ENCODE results near the gene HMGB1.
A peak's percentile ranks its signal among the peaks of the same experiment; 100 is the strongest.

- TF ChIP-seq CTCF (IDR thresholded peaks at IDR 0.05) = no peak
- peak; percentile 79 for TF ChIP-seq POLR2A (IDR thresholded peaks at IDR 0.05)
- TF ChIP-seq POLR2AphosphoS5 (IDR thresholded peaks at IDR 0.05) = peak; percentile 23
Observed at GRCh38 chr13:30422054-30422839, 43.5 kb downstream of the HMGB1 start, which contains the start of gene UBE2L5.
